ENCODE data around the gene UQCR10. TPM values are rescaled to one million over a fixed set of nuclear protein-coding genes. Genes with fewer than 3 reads are reported as not detected.

Gene UQCR10
- total and polyA plus RNA-seq, 11 donors = 244 to 1,063 (median 321) TPM

DNA sequence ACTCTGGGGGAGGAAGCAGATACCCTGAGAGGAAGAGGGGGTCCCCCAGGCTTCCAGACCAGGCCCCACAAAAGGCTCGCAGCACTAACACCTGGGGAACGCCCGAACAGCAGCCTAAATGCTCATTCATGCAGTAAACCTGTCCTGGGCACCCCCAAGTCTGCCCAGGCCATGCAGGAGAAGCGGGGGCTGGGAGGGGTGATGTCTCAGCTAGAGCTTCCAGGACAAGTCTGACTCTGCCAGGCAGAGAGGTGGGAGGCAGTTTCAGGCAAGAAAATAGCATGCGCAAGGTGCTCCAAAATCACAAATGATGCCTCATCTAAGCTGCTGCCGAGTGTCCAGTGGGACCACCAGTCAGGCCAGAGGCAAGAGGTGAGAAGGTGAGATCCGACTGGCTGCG lies 32.8 kb upstream of the UQCR10 start:
- WGBS, 4 donors = 88 to 94% (median 92%) methylated on average over 8 of the region's 8 CpGs
- H3K36me3 ChIP-seq = peaks cover 0 to 56% (median 11%) of the 10 kb centered on the region in 9 donors
- no peak overlapping the region for H3K27ac ChIP-seq
- no peak overlapping the region for H3K4me3 ChIP-seq
- DNase-seq = no peak
- no peaks in the 10 kb centered on the region for H3K9me3 ChIP-seq
- intact Hi-C loops (cut with DNase I) = no loop called here
- H3K4me1 ChIP-seq = peaks cover 0 to 7% (median 0%) of the 10 kb centered on the region in 12 donors
- no peaks in the 10 kb centered on the region for H3K27me3 ChIP-seq
- TF ChIP-seq POLR2A (IDR thresholded peaks at IDR 0.05) = no peak
- TF ChIP-seq, protein P1, sequence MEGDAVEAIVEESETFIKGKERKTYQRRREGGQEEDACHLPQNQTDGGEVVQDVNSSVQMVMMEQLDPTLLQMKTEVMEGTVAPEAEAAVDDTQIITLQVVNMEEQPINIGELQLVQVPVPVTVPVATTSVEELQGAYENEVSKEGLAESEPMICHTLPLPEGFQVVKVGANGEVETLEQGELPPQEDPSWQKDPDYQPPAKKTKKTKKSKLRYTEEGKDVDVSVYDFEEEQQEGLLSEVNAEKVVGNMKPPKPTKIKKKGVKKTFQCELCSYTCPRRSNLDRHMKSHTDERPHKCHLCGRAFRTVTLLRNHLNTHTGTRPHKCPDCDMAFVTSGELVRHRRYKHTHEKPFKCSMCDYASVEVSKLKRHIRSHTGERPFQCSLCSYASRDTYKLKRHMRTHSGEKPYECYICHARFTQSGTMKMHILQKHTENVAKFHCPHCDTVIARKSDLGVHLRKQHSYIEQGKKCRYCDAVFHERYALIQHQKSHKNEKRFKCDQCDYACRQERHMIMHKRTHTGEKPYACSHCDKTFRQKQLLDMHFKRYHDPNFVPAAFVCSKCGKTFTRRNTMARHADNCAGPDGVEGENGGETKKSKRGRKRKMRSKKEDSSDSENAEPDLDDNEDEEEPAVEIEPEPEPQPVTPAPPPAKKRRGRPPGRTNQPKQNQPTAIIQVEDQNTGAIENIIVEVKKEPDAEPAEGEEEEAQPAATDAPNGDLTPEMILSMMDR (IDR thresholded peaks at IDR 0.05) = no peak
- no peak for ATAC-seq

DNA sequence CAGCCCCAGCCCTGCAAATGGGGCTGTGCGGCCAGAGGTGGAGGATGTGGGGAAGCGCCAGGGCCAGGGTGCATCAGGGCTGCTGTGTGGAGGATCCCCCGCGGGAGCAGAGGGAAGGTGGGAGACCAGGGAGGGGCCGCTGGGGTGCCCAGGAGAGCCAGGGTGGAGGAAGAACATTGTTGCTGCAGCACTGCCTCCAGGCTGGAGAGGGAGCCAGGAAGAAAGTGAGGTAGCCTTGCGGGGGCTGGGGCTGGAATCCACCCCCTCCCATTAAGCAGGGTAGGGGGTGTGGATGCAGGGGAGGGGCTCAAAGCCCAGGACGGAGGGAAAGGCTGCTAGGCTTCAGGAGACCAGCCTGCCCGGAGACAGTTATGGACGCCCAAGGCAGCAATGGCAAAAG lies 32.3 kb upstream of the UQCR10 start:
- no peak for DNase-seq
- WGBS, 4 donors = 76 to 88% (median 83%) methylated on average over 9 of the region's 9 CpGs

DNA sequence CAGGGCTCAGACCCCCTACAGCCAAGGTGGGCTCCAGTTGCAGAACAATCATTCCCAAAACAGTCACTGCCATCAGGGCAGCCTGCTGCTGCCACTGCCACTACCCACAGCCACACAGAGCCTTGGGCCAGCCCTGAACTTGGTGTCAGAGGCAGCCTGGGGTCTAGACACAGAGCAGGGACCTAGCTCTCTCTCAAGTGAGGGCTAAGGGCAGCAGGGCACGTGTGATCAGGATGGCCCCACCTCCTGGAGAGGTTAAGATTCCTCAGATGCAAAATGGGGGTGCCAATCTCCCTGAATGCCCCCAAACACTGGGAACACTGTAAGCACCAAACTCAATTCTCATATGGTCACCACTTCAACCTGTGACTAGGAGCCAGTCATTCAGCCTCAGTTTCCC lies 31.8 kb upstream of the UQCR10 start:
- ATAC-seq (no peak), DNase-seq (no peak)
- TF ChIP-seq POLR2A (IDR thresholded peaks at IDR 0.05) = no peak
- TF ChIP-seq, protein P1 (IDR thresholded peaks at IDR 0.05) = no peak
- Histone ChIP-seq H3K4me1 (peaks cover 0 to 7% (median 0%) of the 10 kb centered on the region in 12 donors), H3K27me3 (no peaks in the 10 kb centered on the region), H3K27ac (no peak overlapping the region), H3K9me3 (no peaks in the 10 kb centered on the region), H3K36me3 (peaks cover 0 to 49% (median 20%) of the 10 kb centered on the region in 9 donors), H3K4me3 (no peak overlapping the region)
- WGBS, 4 donors = 67 to 86% (median 78%) methylated on average over 1 of the region's 1 CpG; no CpG with 5 or more reads in 1 of the 4 donors
- intact Hi-C loops (cut with DNase I) = no loop called here

More for the DNA sequence above, 32.3 kb upstream of the UQCR10 start:
- ATAC-seq = no peak
- H3K4me1 ChIP-seq = peaks cover 0 to 7% (median 0%) of the 10 kb centered on the region in 12 donors
- no peak overlapping the region for H3K4me3 ChIP-seq
- H3K36me3 ChIP-seq = peaks cover 0 to 55% (median 15%) of the 10 kb centered on the region in 9 donors
- H3K9me3 ChIP-seq = no peaks in the 10 kb centered on the region
- no peak for TF ChIP-seq POLR2A (IDR thresholded peaks at IDR 0.05)
- TF ChIP-seq, protein P1 (IDR thresholded peaks at IDR 0.05) = no peak
- intact Hi-C loops (cut with DNase I) = no loop called here
- H3K27ac ChIP-seq = no peak overlapping the region
- H3K27me3 ChIP-seq = no peaks in the 10 kb centered on the region

DNA sequence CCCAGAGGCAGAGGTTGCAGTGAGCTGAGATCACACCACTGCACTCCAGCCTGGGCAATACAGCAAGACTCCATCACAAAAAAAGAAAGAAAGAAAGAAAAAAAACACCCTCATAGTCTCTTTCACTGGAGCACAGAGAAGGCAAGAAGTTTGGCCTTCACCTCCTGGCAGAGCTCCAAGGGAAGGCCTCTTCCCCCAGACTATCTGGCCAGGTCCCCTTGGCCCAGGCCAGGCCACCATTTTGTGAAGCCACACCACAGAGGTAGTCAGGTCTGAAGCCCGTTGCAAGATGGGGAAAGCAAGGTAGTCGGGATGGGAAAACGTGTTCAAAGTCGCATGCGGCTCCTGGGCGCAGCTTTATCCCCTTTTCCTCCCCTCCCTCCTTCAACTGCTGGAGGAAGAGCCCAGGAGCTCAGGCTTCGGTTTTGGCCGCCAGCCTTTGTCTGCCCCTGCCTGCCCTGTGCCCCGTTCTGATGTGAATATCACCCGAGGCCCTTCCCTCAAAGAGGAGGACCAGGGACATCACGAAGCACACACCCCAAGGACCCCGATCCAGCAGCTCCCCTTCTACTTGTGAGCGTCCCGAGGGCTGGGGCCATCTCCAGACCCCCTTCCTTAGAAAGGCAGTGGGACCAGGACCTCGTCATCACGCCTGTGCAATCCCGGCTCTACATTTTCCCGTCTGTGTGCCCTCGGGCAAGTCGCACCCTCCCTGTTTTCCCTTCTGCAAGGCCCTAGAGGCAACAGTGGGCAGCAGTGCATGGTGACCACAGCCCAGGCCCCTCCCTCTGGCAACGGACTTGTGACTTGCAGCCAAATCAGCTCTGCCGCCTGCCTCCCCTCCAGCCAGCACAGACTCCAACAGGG lies 29.7 kb upstream of the UQCR10 start:
- Histone ChIP-seq H3K27ac (no peak overlapping the region), H3K4me1 (peaks cover 0 to 7% (median 0%) of the 10 kb centered on the region in 12 donors), H3K27me3 (no peaks in the 10 kb centered on the region), H3K36me3 (peaks cover 0 to 57% (median 31%) of the 10 kb centered on the region in 9 donors), H3K9me3 (no peaks in the 10 kb centered on the region), H3K4me3 (no peak overlapping the region)
- WGBS, 4 donors = 86 to 94% (median 92%) methylated on average over 20 to 22 of the region's 22 CpGs
- TF ChIP-seq POLR2A (IDR thresholded peaks at IDR 0.05) = no peak
- TF ChIP-seq, protein P1 (IDR thresholded peaks at IDR 0.05) = no peak
- DNase-seq (peak in 3 of 5 donors; percentile 50 to 60 (median 53)), ATAC-seq (peak; percentile 58 to 74 (median 72))
- intact Hi-C loops (cut with DNase I) = no loop called here

All from heart left ventricle (tissue), 16 donors.